Kidney epithelial cell (primary cell): Measurements from ENCODE around the gene ASH1L. TPM values are rescaled to one million over a fixed set of nuclear protein-coding genes. Genes with fewer than 3 reads are reported as not detected.

ENCODE experiments used
- DNase-seq: peaks from one replicate; pipeline ENCODE4 v3.0.0-alpha.2; 2010; ENCODE audit warnings: low read depth
- H3K27me3 ChIP-seq: 2 replicates; pipeline ENCODE4 v1.6.0; 2011; ENCODE audit warnings: low read length; ENCODE audit not compliant: control insufficient read depth, insufficient read depth
- H3K36me3 ChIP-seq: 2 replicates; pipeline ENCODE4 v1.5.1; 2011; ENCODE audit warnings: low read length; ENCODE audit not compliant: control insufficient read depth, insufficient read depth
- H3K4me3 ChIP-seq: 2 replicates; pipeline ENCODE4 v1.5.1; 2011; ENCODE audit warnings: low read depth, mild to moderate bottlenecking, control low read depth, low read length
- total RNA-seq: library from RNA; depleted of rRNA; stranded (reverse); fragments of >200 nt; gene quantifications from 2 replicates; pipeline ENCODE4 v1.2.3, GENCODE V29; 2015
- TF ChIP-seq, protein P1 (sequence below): IDR thresholded peaks from 2 replicates; pipeline ENCODE4 v1.5.1; 2011; ENCODE audit warnings: mild to moderate bottlenecking, moderate library complexity, low read length, control low read depth, inconsistent platforms; ENCODE audit not compliant: insufficient read depth, poor library complexity, severe bottlenecking

The ASH1L gene
- total RNA-seq, 1 donor from 2014 or later: 19.5 TPM

- no peak for DNase-seq
- TF ChIP-seq, protein P1, sequence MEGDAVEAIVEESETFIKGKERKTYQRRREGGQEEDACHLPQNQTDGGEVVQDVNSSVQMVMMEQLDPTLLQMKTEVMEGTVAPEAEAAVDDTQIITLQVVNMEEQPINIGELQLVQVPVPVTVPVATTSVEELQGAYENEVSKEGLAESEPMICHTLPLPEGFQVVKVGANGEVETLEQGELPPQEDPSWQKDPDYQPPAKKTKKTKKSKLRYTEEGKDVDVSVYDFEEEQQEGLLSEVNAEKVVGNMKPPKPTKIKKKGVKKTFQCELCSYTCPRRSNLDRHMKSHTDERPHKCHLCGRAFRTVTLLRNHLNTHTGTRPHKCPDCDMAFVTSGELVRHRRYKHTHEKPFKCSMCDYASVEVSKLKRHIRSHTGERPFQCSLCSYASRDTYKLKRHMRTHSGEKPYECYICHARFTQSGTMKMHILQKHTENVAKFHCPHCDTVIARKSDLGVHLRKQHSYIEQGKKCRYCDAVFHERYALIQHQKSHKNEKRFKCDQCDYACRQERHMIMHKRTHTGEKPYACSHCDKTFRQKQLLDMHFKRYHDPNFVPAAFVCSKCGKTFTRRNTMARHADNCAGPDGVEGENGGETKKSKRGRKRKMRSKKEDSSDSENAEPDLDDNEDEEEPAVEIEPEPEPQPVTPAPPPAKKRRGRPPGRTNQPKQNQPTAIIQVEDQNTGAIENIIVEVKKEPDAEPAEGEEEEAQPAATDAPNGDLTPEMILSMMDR: no peak
Measured at GRCh38 chr1:155300553-155301329, 261.9 kb downstream of the ASH1L start.

DNA sequence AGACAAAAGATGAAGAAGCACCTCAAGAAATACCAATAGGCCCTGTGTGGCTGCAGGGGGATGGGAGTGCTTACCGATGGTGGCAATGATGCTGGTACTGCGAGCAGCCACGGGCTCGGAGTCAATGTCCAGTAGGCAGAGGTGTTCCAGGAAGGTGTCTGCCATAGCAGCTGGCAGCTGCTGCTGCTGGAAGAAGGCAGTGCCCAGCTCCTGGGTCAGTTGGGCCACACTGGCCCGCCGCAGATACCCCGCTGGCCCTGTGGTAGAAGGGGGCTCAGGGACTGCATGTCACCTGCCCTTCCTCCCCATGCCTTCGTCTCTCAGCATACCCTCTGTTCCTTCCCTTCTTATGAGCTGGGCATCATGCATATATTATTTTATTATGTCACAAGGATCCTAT is 262.6 kb downstream of the ASH1L start:
- TF ChIP-seq, protein P1: no peak
- no peaks in the 10 kb centered on the region for H3K36me3 ChIP-seq
- no peak overlapping the region for H3K4me3 ChIP-seq
- peaks cover 17% of the 10 kb centered on the region for H3K27me3 ChIP-seq
- no peak for DNase-seq

More at GRCh38 chr1:155300553-155301329, 261.9 kb downstream of the ASH1L start:
- peaks cover 9% of the 10 kb centered on the region for H3K27me3 ChIP-seq
- no peaks in the 10 kb centered on the region for H3K36me3 ChIP-seq
- H3K4me3 ChIP-seq: no peak overlapping the region

DNA sequence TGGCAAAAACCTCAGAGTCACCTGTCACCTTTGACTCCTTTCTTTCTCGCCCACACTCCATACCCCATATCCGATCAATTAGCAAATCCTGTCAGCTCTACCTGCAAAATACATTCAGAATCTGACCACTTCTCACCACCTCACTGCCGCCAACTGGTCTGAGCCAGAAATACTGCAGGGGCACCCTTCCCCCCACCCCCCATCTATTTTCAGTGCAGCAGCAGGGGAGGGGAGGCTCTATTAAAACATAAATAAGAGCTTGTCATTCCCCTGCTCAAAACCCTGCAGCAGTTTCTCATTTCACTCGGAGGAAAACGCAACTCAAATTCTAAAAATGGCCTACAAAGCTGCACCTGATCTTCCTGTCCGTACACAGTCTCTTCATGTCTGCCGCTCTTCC is 265.2 kb downstream of the ASH1L start:
- Histone ChIP-seq H3K36me3 (no peaks in the 10 kb centered on the region), H3K27me3 (peaks cover 35% of the 10 kb centered on the region), H3K4me3 (no peak overlapping the region)
- TF ChIP-seq, protein P1: no peak
- no peak for DNase-seq

- TF ChIP-seq, protein P1: no peak
Measured at GRCh38 chr1:155296661-155297060, 265.9 kb downstream of the ASH1L start.

DNA sequence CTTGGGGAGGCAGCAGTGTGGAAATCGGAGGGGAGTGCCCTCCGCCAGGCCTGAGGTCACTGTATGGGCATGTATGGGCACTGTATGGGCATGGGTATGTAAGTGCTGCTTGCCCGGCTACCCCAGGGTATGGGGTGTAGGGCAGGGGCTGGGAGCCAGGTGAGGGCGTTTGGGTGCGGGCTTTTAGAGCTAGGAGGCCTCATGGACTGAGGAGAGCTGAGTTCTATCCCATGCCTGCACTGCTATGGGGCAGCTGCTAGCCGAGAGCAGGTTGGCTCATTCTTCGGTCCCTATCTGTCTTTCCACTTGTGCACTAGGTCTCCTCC is 266.7 kb downstream of the ASH1L start:
- Histone ChIP-seq H3K27me3 (peaks cover 40% of the 10 kb centered on the region), H3K36me3 (no peaks in the 10 kb centered on the region), H3K4me3 (no peak overlapping the region)
- no peak for DNase-seq
- TF ChIP-seq, protein P1: no peak

More at GRCh38 chr1:155296661-155297060, 265.9 kb downstream of the ASH1L start:
- H3K4me3 ChIP-seq: no peak overlapping the region
- H3K27me3 ChIP-seq: peaks cover 37% of the 10 kb centered on the region
- DNase-seq: no peak
- no peaks in the 10 kb centered on the region for H3K36me3 ChIP-seq
